ENCODE measurements around the gene ALS2. TPM values are rescaled to one million over a fixed set of nuclear protein-coding genes. Genes with fewer than 3 reads are reported as not detected.
"Not testable (repeated sequence)": the region's sequence is repeated elsewhere in the genome, so short reads cannot be mapped to it uniquely, and the experiment has no call there.

Gene ALS2
- total RNA-seq = 17.7 and 20.5 TPM in 2 replicates

GRCh38 chr2:201780674-201781493 is at the start of gene ALS2:
ALS2 (minus strand) TSS chr2:201780933; CDS start chr2:201768885, 12,048 bp downstream.
- DNase-seq (ENCODE audit: low read depth in 2 of 2) = peak; percentile 94 to 99

- DNase-seq (ENCODE audit: low read depth in 2 of 2) = no peak
These were observed 47.5 kb upstream of the ALS2 start for GRCh38 chr2:201828220-201828619.

- DNase-seq (ENCODE audit: low read depth in 2 of 2) = no peak
These were observed 46.9 kb upstream of the ALS2 start for GRCh38 chr2:201827621-201828020.

- no peak for DNase-seq (ENCODE audit: low read depth in 2 of 2)
These were observed 43.5 kb upstream of the ALS2 start for GRCh38 chr2:201824212-201824611.

GRCh38 chr2:201821080-201821479 is 40.3 kb upstream of the ALS2 start:
- DNase-seq (ENCODE audit: low read depth in 2 of 2) = no peak

- DNase-seq (ENCODE audit: low read depth in 2 of 2) = no peak
These were observed 39.8 kb upstream of the ALS2 start for GRCh38 chr2:201820383-201821007.

- DNase-seq (ENCODE audit: low read depth in 2 of 2) = no peak
These were observed 36.2 kb upstream of the ALS2 start for GRCh38 chr2:201816657-201817575.

- no peak for DNase-seq (ENCODE audit: low read depth in 2 of 2)
These were observed 33.4 kb upstream of the ALS2 start for GRCh38 chr2:201813996-201814760.

- DNase-seq (ENCODE audit: low read depth in 2 of 2) = not testable (repeated sequence)
These were observed 29.9 kb upstream of the ALS2 start for GRCh38 chr2:201810604-201811003.

- no peak for DNase-seq (ENCODE audit: low read depth in 2 of 2)
These were observed 28.9 kb upstream of the ALS2 start for GRCh38 chr2:201809633-201810032.

- DNase-seq (ENCODE audit: low read depth in 2 of 2) = no peak
These were observed 27.3 kb upstream of the ALS2 start for GRCh38 chr2:201808027-201808426.

GRCh38 chr2:201807452-201807999 is 26.8 kb upstream of the ALS2 start:
- DNase-seq (ENCODE audit: low read depth in 2 of 2) = no peak

- no peak for DNase-seq (ENCODE audit: low read depth in 2 of 2)
These were observed 25.9 kb upstream of the ALS2 start, which contains the start of gene CDK15 for GRCh38 chr2:201806442-201807170. CDK15 (plus strand) TSS chr2:201806537; CDS start chr2:201806665, 128 bp downstream.

- peak in 1 of 2 donors; percentile 9 for DNase-seq (ENCODE audit: low read depth in 2 of 2)
These were observed 18.2 kb upstream of the ALS2 start for GRCh38 chr2:201798914-201799285.

- peak in 1 of 2 donors; percentile 64 for DNase-seq (ENCODE audit: low read depth in 2 of 2)
These were observed 17.6 kb upstream of the ALS2 start for GRCh38 chr2:201798252-201798913.

- DNase-seq (ENCODE audit: low read depth in 2 of 2) = no peak
These were observed 16.6 kb upstream of the ALS2 start for GRCh38 chr2:201797175-201797840.

- peak in 1 of 2 donors; percentile 9 for DNase-seq (ENCODE audit: low read depth in 2 of 2)
These were observed 15.7 kb upstream of the ALS2 start for GRCh38 chr2:201796478-201796865.

GRCh38 chr2:201795607-201796477 is 15.1 kb upstream of the ALS2 start:
- peak in 1 of 2 donors; percentile 56 for DNase-seq (ENCODE audit: low read depth in 2 of 2)

Measured in dermis microvascular lymphatic vessel endothelial cell (primary cell).